BE2C (cell line): ENCODE measurements around the gene SUSD3.
"Not testable (repeated sequence)": the region's sequence is repeated elsewhere in the genome, so short reads cannot be mapped to it uniquely, and the experiment has no call there.

ENCODE experiments used
- DNase-seq: peaks from one replicate; pipeline ENCODE4 v3.0.0-alpha.2; 2020
- H3K27me3 ChIP-seq: fragments of 250-450 bp; sonication (Bioruptor Pico); 2 replicates; pipeline ENCODE4 v1.5.1; 2020; ENCODE audit warnings: mild to moderate bottlenecking
- H3K36me3 ChIP-seq: fragments of 250-450 bp; sonication (Bioruptor Pico); 2 replicates; pipeline ENCODE4 v1.5.1; 2020; ENCODE audit warnings: mild to moderate bottlenecking
- H3K4me1 ChIP-seq: fragments of 250-450 bp; sonication (Bioruptor Pico); 2 replicates; pipeline ENCODE4 v1.5.1; 2020
- H3K4me3 ChIP-seq: 2 replicates; pipeline ENCODE4 v1.5.1; 2011; ENCODE audit warnings: low read depth, low read length
- H3K9me3 ChIP-seq: fragments of 250-450 bp; sonication (Bioruptor Pico); 2 replicates; pipeline ENCODE4 v1.5.1; 2020
- TF ChIP-seq, protein P1 (sequence below): IDR thresholded peaks from 2 replicates; pipeline ENCODE4 v1.5.1; 2012; ENCODE audit warnings: mild to moderate bottlenecking, low read depth, low read length

Gene SUSD3

DNA sequence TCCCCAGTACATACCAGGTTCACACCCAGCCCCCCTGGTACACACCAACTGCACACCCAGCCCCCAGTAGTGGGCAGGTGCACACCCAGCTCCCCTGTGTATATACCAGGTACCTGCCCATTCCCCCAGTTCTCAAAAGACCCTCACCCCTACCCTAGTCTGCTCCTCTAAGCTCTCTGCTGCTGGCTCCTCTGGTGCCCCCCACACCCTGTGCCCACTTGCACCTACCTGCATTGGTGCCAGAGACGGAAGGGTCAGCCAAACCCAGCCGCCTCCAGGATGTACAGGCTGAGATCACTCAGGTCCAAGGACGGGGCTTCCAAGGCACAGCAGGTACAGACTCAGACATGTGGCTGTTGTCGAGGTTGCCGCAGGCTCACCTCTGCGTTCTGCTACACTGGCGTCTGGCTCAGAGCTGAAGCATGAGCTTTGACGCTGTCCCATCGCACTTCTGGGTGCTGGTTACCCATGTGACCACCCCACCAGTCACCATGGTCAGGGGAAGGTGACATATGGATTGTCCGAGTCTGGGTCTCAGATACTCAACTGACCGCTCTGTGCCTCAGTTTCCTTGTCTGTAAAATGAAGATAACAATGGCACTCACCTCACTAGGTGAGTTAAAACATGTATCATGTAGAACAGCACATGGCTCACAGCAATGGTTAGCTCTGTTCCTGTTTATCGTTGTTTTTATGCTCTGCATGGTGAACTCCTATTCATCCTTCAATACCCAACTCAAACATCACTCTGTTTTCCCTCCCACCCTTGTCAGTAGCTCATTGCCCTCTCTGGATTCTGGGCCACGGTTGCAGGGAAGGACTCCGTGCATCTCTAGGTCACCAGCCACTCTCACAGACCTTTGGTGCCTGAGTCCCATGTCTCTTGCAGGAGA lies 45.3 kb upstream of the SUSD3 start:
- DNase-seq, result no peak
- Histone ChIP-seq H3K4me3 (no peak overlapping the region), H3K4me1 (no peaks in the 10 kb centered on the region), H3K36me3 (no peaks in the 10 kb centered on the region), H3K27me3 (no peaks in the 10 kb centered on the region; the same call in 1 of the 2 replicates), H3K9me3 (no peaks in the 10 kb centered on the region)
- TF ChIP-seq, protein P1, sequence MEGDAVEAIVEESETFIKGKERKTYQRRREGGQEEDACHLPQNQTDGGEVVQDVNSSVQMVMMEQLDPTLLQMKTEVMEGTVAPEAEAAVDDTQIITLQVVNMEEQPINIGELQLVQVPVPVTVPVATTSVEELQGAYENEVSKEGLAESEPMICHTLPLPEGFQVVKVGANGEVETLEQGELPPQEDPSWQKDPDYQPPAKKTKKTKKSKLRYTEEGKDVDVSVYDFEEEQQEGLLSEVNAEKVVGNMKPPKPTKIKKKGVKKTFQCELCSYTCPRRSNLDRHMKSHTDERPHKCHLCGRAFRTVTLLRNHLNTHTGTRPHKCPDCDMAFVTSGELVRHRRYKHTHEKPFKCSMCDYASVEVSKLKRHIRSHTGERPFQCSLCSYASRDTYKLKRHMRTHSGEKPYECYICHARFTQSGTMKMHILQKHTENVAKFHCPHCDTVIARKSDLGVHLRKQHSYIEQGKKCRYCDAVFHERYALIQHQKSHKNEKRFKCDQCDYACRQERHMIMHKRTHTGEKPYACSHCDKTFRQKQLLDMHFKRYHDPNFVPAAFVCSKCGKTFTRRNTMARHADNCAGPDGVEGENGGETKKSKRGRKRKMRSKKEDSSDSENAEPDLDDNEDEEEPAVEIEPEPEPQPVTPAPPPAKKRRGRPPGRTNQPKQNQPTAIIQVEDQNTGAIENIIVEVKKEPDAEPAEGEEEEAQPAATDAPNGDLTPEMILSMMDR, result no peak

DNA sequence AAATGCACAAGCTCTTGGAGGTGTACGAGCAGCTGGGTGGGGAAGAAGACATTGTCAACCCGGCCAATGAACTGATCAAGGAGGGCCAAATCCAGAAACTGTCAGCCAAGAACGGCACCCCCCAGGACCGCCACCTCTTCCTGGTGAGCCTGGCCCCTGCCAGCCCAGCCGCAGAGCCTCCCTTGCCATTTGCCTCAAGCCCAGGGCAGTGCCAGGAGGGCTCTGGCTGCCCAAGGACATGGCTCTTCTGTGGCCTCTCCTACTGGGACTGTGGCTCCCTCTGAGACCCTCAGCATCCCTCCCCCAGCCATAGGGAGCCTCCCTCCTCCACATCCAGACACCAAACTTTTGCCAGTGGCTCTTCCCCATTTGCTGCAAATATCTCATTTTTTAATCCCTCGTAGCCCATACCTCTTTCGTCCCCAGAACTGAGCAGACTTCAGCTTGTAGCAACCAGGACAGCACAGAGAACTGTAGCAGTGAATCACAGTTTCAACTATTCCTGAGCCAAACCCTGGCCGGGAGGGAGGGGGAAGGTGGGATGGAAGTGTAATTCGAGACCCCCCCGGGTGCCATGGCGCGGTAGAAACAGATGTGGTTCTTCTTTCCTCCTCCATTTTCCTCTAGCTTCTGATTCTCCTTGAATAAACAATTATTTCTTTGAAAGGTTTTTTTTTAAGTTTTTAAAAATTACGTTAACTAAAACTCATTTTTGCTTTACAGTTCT lies 44.5 kb upstream of the SUSD3 start:
- TF ChIP-seq, protein P1, result no peak
- Histone ChIP-seq H3K4me3 (no peak overlapping the region), H3K36me3 (no peaks in the 10 kb centered on the region), H3K27me3 (no peaks in the 10 kb centered on the region; the same call in 1 of the 2 replicates), H3K4me1 (no peaks in the 10 kb centered on the region), H3K9me3 (no peaks in the 10 kb centered on the region)
- DNase-seq, result no peak

- H3K9me3 ChIP-seq, H3K27me3 ChIP-seq, H3K36me3 ChIP-seq, H3K4me1 ChIP-seq, DNase-seq, H3K4me3 ChIP-seq: not testable (repeated sequence)
Measured at GRCh38 chr9:93015190-93015589, 43.3 kb upstream of the SUSD3 start.

DNA sequence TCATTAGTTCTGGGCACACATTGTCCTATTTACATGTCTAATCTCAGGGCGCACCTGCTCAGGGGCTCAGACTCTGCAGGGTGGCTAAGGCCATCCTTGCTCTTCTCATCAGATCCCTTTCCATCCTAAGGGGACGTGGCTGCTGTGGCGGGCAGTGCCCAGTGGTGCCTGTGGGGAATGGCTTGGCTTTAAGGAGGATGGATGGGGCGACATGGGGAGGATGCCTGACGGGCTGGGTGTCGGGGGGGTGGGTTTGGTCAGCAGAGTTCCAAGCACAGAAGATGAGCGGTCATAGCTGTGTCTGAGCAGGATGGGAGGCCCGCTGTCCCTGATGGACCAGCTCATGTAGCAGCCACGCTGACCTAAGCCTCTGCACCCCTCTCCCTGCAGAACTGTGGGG lies 40.9 kb upstream of the SUSD3 start:
- no peaks in the 10 kb centered on the region for H3K9me3 ChIP-seq
- DNase-seq, result no peak
- TF ChIP-seq, protein P1, result no peak
- H3K4me3 ChIP-seq, result no peak overlapping the region
- H3K4me1 ChIP-seq, result no peaks in the 10 kb centered on the region
- H3K27me3 ChIP-seq, result no peaks in the 10 kb centered on the region; the same call in 1 of the 2 replicates
- H3K36me3 ChIP-seq, result no peaks in the 10 kb centered on the region

DNA sequence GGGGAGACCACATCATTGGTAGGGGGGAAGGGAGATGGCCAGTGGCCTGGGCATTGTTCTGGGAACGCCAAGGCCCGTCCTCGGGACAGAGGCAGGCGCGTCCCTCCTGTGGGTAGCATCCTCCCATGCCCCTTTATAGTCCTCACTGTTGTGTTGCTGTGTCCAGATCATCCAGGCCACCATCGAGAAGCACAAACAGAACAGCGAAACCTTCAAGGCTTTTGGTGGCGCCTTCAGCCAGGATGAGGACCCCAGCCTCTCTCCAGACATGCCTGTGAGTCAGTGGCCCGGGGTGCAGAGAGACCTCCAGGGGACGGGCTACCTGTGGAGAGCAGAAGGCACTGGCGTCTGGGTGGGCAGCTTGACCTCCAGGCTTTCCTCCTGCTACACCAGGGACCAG lies 38.4 kb upstream of the SUSD3 start:
- DNase-seq, result no peak
- TF ChIP-seq, protein P1, result no peak
- Histone ChIP-seq H3K36me3 (no peaks in the 10 kb centered on the region), H3K9me3 (no peaks in the 10 kb centered on the region), H3K4me3 (no peak overlapping the region), H3K4me1 (no peaks in the 10 kb centered on the region), H3K27me3 (no peaks in the 10 kb centered on the region; the same call in 1 of the 2 replicates)

GRCh38 chr9:93020771-93021670 lies 37.5 kb upstream of the SUSD3 start:
- H3K4me1 ChIP-seq, result no peaks in the 10 kb centered on the region
- H3K9me3 ChIP-seq, result no peaks in the 10 kb centered on the region
- DNase-seq, result no peak
- no peak overlapping the region for H3K4me3 ChIP-seq
- H3K27me3 ChIP-seq, result no peaks in the 10 kb centered on the region
- TF ChIP-seq, protein P1, result no peak
- no peaks in the 10 kb centered on the region for H3K36me3 ChIP-seq
